SK-N-SH (cell line): Measurements from ENCODE around the gene CAMK2N1. TPM values are rescaled to one million over a fixed set of nuclear protein-coding genes. Genes with fewer than 3 reads are reported as not detected.

Source experiments
- CTCF ChIA-PET: fragments of 300-600, 350-600 bp; formaldehyde crosslinking; extraction: SDS; loops from one replicate; lab custom pipeline; 2021; lab: Yijun Ruan, JAX
- POLR2A ChIA-PET: fragments of 350-600 bp; sonication (Branson Sonifier 250); formaldehyde crosslinking; extraction: SDS; loops from one replicate; lab custom pipeline; 2020; ENCODE audit warnings: antibody characterized with exemption, inconsistent platforms; lab: Yijun Ruan, JAX
- DNase-seq: peaks from one replicate; pipeline ENCODE4 v3.0.0; 2012
- H2AFZ ChIP-seq: fragments of 200-600 bp; sonication (generic); 2 replicates; pipeline ENCODE4 v1.8.1; 2016; ENCODE audit warnings: antibody characterized with exemption, mild to moderate bottlenecking, low read depth
- H3F3A ChIP-seq: fragments of 200-600 bp; sonication (generic); replicated peaks from 2 replicates; pipeline ENCODE3; 2016; ENCODE audit warnings: antibody characterized with exemption, mild to moderate bottlenecking; ENCODE audit not compliant: insufficient read depth
- H3K27ac ChIP-seq, 2 experiments: fragments of 200-500 bp in 1 of 2; fragments of 200-600 bp in 1 of 2; sonication (Bioruptor generic) in 1 of 2; sonication (generic), shearing (Covaris generic) in 1 of 2; 2 replicates each; pipeline versions ENCODE4 v1.5.1 to v1.6.1; 2014 to 2016; ENCODE audit warnings: low read depth in 2 of 2, inconsistent platforms in 1 of 2, low read length in 1 of 2, mild to moderate bottlenecking in 1 of 2, mixed read lengths in 1 of 2
- H3K27me3 ChIP-seq: fragments of 200-600 bp; sonication (generic), shearing (Covaris generic); 2 replicates; pipeline ENCODE4 v1.6.1; 2016; ENCODE audit warnings: mixed run types; ENCODE audit not compliant: insufficient read depth
- H3K36me3 ChIP-seq, 2 experiments: fragments of 200-500 bp in 1 of 2; fragments of 200-600 bp in 1 of 2; sonication (Bioruptor generic) in 1 of 2; sonication (generic) in 1 of 2; replicated peaks in 1 of 2; 2 replicates each; pipeline versions ENCODE3 to v1.5.1; 2014 to 2016; ENCODE audit warnings: low read length in 1 of 2, mild to moderate bottlenecking in 1 of 2; ENCODE audit not compliant: insufficient read depth in 2 of 2, control insufficient read depth in 1 of 2
- H3K4me1 ChIP-seq, 2 experiments: fragments of 200-500 bp in 1 of 2; fragments of 200-600 bp in 1 of 2; sonication (Bioruptor generic) in 1 of 2; sonication (generic), shearing (Covaris generic) in 1 of 2; 2 replicates each; pipeline versions ENCODE4 v1.5.1 to v1.6.1; 2014 to 2016; ENCODE audit warnings: low read depth in 1 of 2, low read length in 1 of 2, mixed run types in 1 of 2; ENCODE audit not compliant: insufficient read depth in 2 of 2, control insufficient read depth in 1 of 2
- H3K4me2 ChIP-seq: fragments of 200-600 bp; sonication (generic), shearing (Covaris generic); 2 replicates; pipeline ENCODE4 v1.6.1; 2017; ENCODE audit warnings: mixed run types
- H3K4me3 ChIP-seq, 2 experiments: fragments of 200-500 bp in 1 of 2; fragments of 200-600 bp in 1 of 2; sonication (Bioruptor generic) in 1 of 2; sonication (generic), shearing (Covaris generic) in 1 of 2; 2 replicates each; pipeline versions ENCODE4 v1.5.1 to v1.8.1; 2014 to 2016; ENCODE audit warnings: low read depth in 2 of 2, inconsistent platforms in 1 of 2, low read length in 1 of 2, mild to moderate bottlenecking in 1 of 2, mixed read lengths in 1 of 2, moderate library complexity in 1 of 2
- H3K79me2 ChIP-seq: fragments of 200-600 bp; sonication (generic); 2 replicates; pipeline ENCODE4 v1.8.1; 2017; ENCODE audit warnings: mild to moderate bottlenecking; ENCODE audit not compliant: insufficient read depth
- H3K9ac ChIP-seq: fragments of 200-600 bp; sonication (generic); 2 replicates; pipeline ENCODE4 v1.6.1; 2017; ENCODE audit warnings: mixed run types
- H3K9me2 ChIP-seq: fragments of 200-600 bp; sonication (generic); 2 replicates; pipeline ENCODE4 v1.6.1; 2017; ENCODE audit warnings: mixed run types
- H3K9me3 ChIP-seq: fragments of 200-600 bp; sonication (generic); 2 replicates; pipeline ENCODE4 v1.6.1; 2017; ENCODE audit warnings: mixed run types, mild to moderate bottlenecking, moderate library complexity
- H4K20me1 ChIP-seq: fragments of 200-600 bp; sonication (generic); 2 replicates; pipeline ENCODE4 v1.6.1; 2017; ENCODE audit warnings: mild to moderate bottlenecking, mixed run types; ENCODE audit not compliant: insufficient read depth
- EP300 ChIP-seq, 2 experiments: IDR thresholded peaks; 2 replicates each; pipeline versions ENCODE4 v1.4.0 to v1.6.1; 2012; ENCODE audit warnings: borderline replicate concordance in 1 of 2, low read depth in 1 of 2, low read length in 1 of 2
- GABPA ChIP-seq: IDR thresholded peaks from 2 replicates; pipeline ENCODE4 v1.4.0; 2012; ENCODE audit warnings: low read depth, mild to moderate bottlenecking
- GATA2 ChIP-seq: sonication (generic); formaldehyde crosslinking; IDR thresholded peaks from 2 replicates; pipeline ENCODE4 v1.5.0; 2020; ENCODE audit warnings: mild to moderate bottlenecking, missing genetic modification reagents
- MXI1 ChIP-seq: IDR thresholded peaks from 2 replicates; pipeline ENCODE4 v1.6.1; 2012; ENCODE audit warnings: mild to moderate bottlenecking, low read depth, low read length, improper control_type of control experiment
- POLR2AphosphoS5 ChIP-seq: IDR thresholded peaks from 2 replicates; pipeline ENCODE4 v1.6.1; 2012; ENCODE audit warnings: low read depth, low read length
- RAD21 ChIP-seq: IDR thresholded peaks from 2 replicates; pipeline ENCODE4 v1.6.1; 2012; ENCODE audit warnings: mild to moderate bottlenecking, low read length
- TAF1 ChIP-seq: IDR thresholded peaks from 2 replicates; pipeline ENCODE4 v1.6.1; 2012; ENCODE audit warnings: low read depth, mild to moderate bottlenecking, low read length, moderate library complexity, borderline replicate concordance
- TCF12 ChIP-seq: IDR thresholded peaks from 2 replicates; pipeline ENCODE4 v1.4.0; 2012
- WGBS: methylation state at CpG from one replicate; pipeline ENCODE4 v1.1.6; 2017; ENCODE audit warnings: low lambda C conversion rate; 5-methylcytosine and 5-hydroxymethylcytosine counted together
- polyA plus RNA-seq, 3 experiments: library from polyadenylated mRNA; depleted of rRNA; stranded (reverse); fragments of >200 nt; gene quantifications; 2 replicates each; pipeline ENCODE4 v1.2.3, GENCODE V29; 2012
- TF ChIP-seq, protein P1 (sequence below): IDR thresholded peaks from 2 replicates; pipeline ENCODE4 v1.4.0; 2012; ENCODE audit warnings: low read depth
- TF ChIP-seq, protein P2 (sequence below): IDR thresholded peaks from 2 replicates; pipeline ENCODE4 v1.6.1; 2012; ENCODE audit warnings: mild to moderate bottlenecking, low read depth, low read length, moderate library complexity
- TF ChIP-seq, protein P3 (sequence below): fragments of 200-600 bp; sonication (generic); IDR thresholded peaks from 2 replicates; pipeline ENCODE4 v1.6.1; 2017; ENCODE audit warnings: antibody characterized with exemption, mild to moderate bottlenecking, moderate library complexity
- TF ChIP-seq, protein P4 (sequence below): IDR thresholded peaks from 2 replicates; pipeline ENCODE4 v1.4.0; 2012; ENCODE audit warnings: low read depth, borderline replicate concordance
- TF ChIP-seq, protein P5 (sequence below): IDR thresholded peaks from 2 replicates; pipeline ENCODE4 v1.4.0; 2012; ENCODE audit warnings: low read depth, borderline replicate concordance
- TF ChIP-seq, protein P6 (sequence below): fragments of 150-350 bp; IDR thresholded peaks from 2 replicates; pipeline ENCODE4 v1.6.1; 2016; ENCODE audit warnings: mild to moderate bottlenecking, low read depth, low read length

The CAMK2N1 gene
- polyA plus RNA-seq, 1 of the 3 experiments (the other 2 are of a cell fraction) = 5.3 TPM

DNA sequence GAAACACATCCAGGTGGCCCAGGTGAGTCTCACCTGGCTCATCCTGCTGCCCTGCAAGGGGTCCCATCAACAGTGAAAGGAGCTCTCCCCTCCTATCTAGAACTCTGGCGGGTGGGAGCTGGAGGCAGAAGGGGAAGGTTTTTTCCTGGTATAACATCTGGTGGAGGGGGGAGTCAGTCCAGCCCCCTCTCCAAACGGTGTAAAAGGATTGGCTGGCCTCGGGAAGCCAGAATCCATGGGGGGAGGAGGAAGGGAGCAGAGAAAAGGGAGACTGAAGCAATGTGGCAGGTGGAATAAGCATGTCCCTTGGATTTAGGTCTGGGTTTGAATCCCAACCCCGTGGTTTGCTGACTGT lies 1.2 kb upstream of the CAMK2N1 start:
- H3K4me3 ChIP-seq = peak overlapping the region in 1 of 2 experiments; percentile 68; a peak in 1 of 4 replicates

More for the DNA sequence above, 1.2 kb upstream of the CAMK2N1 start:
- H3K4me2 ChIP-seq = no peak overlapping the region
- POLR2A ChIA-PET = no interaction called here
- no peak overlapping the region for H3K9ac ChIP-seq
- TF ChIP-seq POLR2AphosphoS5 (no peak), TCF12 (no peak), TAF1 (no peak), EP300 (IDR thresholded peaks at IDR 0.05; ENCODE audit: borderline replicate concordance in 1 of 2, low read depth in 1 of 2, low read length in 1 of 2) (no peak), MXI1 (no peak), RAD21 (no peak), GABPA (no peak), GATA2 (no peak)
- TF ChIP-seq, protein P1, sequence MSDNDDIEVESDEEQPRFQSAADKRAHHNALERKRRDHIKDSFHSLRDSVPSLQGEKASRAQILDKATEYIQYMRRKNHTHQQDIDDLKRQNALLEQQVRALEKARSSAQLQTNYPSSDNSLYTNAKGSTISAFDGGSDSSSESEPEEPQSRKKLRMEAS = no peak
- TF ChIP-seq, protein P2, sequence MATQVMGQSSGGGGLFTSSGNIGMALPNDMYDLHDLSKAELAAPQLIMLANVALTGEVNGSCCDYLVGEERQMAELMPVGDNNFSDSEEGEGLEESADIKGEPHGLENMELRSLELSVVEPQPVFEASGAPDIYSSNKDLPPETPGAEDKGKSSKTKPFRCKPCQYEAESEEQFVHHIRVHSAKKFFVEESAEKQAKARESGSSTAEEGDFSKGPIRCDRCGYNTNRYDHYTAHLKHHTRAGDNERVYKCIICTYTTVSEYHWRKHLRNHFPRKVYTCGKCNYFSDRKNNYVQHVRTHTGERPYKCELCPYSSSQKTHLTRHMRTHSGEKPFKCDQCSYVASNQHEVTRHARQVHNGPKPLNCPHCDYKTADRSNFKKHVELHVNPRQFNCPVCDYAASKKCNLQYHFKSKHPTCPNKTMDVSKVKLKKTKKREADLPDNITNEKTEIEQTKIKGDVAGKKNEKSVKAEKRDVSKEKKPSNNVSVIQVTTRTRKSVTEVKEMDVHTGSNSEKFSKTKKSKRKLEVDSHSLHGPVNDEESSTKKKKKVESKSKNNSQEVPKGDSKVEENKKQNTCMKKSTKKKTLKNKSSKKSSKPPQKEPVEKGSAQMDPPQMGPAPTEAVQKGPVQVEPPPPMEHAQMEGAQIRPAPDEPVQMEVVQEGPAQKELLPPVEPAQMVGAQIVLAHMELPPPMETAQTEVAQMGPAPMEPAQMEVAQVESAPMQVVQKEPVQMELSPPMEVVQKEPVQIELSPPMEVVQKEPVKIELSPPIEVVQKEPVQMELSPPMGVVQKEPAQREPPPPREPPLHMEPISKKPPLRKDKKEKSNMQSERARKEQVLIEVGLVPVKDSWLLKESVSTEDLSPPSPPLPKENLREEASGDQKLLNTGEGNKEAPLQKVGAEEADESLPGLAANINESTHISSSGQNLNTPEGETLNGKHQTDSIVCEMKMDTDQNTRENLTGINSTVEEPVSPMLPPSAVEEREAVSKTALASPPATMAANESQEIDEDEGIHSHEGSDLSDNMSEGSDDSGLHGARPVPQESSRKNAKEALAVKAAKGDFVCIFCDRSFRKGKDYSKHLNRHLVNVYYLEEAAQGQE = no peak
- TF ChIP-seq, protein P3, sequence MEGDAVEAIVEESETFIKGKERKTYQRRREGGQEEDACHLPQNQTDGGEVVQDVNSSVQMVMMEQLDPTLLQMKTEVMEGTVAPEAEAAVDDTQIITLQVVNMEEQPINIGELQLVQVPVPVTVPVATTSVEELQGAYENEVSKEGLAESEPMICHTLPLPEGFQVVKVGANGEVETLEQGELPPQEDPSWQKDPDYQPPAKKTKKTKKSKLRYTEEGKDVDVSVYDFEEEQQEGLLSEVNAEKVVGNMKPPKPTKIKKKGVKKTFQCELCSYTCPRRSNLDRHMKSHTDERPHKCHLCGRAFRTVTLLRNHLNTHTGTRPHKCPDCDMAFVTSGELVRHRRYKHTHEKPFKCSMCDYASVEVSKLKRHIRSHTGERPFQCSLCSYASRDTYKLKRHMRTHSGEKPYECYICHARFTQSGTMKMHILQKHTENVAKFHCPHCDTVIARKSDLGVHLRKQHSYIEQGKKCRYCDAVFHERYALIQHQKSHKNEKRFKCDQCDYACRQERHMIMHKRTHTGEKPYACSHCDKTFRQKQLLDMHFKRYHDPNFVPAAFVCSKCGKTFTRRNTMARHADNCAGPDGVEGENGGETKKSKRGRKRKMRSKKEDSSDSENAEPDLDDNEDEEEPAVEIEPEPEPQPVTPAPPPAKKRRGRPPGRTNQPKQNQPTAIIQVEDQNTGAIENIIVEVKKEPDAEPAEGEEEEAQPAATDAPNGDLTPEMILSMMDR = no peak
- TF ChIP-seq, protein P4, sequence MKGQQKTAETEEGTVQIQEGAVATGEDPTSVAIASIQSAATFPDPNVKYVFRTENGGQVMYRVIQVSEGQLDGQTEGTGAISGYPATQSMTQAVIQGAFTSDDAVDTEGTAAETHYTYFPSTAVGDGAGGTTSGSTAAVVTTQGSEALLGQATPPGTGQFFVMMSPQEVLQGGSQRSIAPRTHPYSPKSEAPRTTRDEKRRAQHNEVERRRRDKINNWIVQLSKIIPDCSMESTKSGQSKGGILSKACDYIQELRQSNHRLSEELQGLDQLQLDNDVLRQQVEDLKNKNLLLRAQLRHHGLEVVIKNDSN = no peak
- TF ChIP-seq, protein P5, sequence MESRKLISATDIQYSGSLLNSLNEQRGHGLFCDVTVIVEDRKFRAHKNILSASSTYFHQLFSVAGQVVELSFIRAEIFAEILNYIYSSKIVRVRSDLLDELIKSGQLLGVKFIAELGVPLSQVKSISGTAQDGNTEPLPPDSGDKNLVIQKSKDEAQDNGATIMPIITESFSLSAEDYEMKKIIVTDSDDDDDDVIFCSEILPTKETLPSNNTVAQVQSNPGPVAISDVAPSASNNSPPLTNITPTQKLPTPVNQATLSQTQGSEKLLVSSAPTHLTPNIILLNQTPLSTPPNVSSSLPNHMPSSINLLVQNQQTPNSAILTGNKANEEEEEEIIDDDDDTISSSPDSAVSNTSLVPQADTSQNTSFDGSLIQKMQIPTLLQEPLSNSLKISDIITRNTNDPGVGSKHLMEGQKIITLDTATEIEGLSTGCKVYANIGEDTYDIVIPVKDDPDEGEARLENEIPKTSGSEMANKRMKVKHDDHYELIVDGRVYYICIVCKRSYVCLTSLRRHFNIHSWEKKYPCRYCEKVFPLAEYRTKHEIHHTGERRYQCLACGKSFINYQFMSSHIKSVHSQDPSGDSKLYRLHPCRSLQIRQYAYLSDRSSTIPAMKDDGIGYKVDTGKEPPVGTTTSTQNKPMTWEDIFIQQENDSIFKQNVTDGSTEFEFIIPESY = no peak
- TF ChIP-seq, protein P6, sequence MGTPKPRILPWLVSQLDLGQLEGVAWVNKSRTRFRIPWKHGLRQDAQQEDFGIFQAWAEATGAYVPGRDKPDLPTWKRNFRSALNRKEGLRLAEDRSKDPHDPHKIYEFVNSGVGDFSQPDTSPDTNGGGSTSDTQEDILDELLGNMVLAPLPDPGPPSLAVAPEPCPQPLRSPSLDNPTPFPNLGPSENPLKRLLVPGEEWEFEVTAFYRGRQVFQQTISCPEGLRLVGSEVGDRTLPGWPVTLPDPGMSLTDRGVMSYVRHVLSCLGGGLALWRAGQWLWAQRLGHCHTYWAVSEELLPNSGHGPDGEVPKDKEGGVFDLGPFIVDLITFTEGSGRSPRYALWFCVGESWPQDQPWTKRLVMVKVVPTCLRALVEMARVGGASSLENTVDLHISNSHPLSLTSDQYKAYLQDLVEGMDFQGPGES = no peak
- no peaks in the 10 kb centered on the region for H3K36me3 ChIP-seq
- no peak overlapping the region for H2AFZ ChIP-seq
- peak; percentile 71 for DNase-seq
- 0 out of 2 replicates have a peak, but pooled peaks cover 3% of the 10 kb centered on the region for H3K27me3 ChIP-seq
- no peaks in the 10 kb centered on the region for H3F3A ChIP-seq
- no peaks in the 10 kb centered on the region for H3K9me2 ChIP-seq
- no peaks in the 10 kb centered on the region for H4K20me1 ChIP-seq
- WGBS = 61% methylated on average over 4 of the region's 4 CpGs
- CTCF ChIA-PET = interaction anchor here (0.9 to 14.4 kb wide), 7 partner anchors 9 to 513 kb away, joined by 3 to 286 read pairs (median 5); no protein-coding TSS in a partner anchor
- H3K27ac ChIP-seq = no peak overlapping the region
- H3K79me2 ChIP-seq = peaks cover 8% of the 10 kb centered on the region; the same call in 1 of the 2 replicates
- peaks cover 0 to 13% of the 10 kb centered on the region in 2 experiments; a peak in 2 of 4 replicates for H3K4me1 ChIP-seq
- no peaks in the 10 kb centered on the region for H3K9me3 ChIP-seq
